HG02981 (cell line): Measurements from ENCODE around the gene NOTUM.

ENCODE experiments used
- ATAC-seq: cut with Tn5 transposase; IDR thresholded peaks from one replicate; pipeline ENCODE4 v1.9.1; 2021; ENCODE audit warnings: mild to moderate bottlenecking, moderate library complexity; ENCODE audit not compliant: unreplicated experiment

Gene NOTUM

DNA sequence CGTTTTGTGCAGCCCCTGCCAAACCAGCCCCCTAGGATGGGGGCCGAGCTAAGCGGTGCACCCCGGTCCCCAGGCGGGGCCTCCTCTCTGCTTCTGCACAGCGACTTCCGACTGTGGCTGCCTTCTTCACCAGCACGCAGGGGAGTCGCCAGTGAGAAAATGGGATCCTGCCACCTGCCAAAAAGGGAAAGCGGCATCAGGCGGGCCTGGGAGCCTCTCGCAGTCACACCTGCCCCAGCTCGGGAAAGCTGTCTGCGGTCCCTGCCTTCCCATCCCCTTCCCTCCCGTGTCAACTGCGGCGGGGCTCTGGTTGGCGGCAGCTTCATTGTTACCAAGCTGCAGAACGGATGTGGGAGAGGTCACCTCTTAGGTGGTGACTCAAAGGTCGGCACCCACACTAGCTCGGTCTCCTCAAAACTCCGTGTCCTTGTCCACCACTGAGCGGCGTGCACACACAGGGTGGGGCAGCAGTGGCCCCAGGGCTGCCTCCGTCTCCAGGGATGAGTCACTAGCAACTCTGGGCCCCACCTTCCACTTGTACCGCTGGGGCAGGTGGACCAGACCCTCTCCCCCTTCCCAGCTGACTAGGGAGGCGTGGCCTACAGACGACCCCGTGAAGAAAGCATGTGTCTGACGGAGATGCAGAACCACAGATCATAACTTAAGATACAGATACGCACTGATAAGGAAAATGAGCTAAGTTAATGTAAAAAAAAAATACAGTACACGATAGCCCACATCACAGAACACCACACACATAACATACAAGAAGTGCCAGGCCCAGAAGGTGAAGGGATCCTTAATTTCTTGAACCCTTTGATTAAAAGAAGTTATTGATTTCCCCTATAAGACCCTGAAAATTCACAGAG lies 48.3 kb downstream of the NOTUM start:
- no peak for ATAC-seq

DNA sequence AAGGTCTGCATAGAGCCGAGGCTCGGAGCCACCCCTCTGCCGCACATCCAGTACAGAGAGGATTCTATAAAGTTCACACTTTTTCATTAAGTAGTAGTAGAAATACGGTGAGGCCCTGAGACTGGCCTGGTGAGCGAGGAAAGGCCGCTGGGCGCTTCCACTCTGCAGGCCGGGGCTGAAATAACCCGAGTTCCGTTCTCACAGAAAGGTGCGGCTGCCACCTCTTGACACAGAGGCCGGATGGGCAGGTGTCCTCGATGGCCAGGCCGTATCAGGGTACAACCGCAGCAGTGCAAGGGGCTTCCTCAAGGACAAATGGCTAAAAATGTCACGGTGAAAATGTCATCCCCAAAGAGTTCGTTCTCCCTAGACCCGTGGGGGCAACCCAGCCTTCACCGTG lies 49.0 kb downstream of the NOTUM start:
- no peak for ATAC-seq

DNA sequence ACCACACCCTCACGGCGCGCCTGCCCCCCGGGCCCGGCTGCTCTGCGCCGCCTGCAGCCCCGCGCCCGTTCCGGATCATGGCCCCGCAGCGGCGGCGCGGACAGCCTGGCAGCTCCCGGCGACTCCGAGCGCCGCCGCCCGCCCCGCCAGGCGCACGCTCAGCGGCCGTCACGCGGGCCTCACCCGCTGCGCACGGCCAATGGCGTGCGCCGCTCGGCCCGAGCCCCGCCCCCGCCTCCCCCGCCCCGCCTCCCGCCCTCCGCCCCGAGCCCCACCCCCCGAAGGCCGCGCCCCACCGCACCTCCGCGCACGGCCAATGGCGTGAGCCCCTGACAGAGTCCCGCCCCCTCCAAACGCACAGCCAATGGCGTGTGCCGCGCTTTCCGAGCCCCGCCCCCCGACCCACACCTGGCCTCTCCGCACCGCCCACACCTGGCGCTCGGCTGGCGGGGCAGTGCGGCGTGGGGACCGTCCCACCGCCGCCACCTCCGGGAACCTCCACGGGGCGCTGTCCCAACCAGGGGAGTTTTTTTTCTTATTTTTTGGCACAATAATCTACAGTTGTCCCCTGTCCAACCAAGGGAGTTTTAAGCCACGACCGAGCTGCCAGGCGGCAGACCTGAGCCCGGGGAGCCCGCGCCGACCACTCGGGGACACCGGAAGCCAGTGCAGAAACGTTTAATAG lies 49.6 kb downstream of the NOTUM start, which contains the start of gene PCYT2:
Gene PCYT2, minus strand, starts transcription at position 123 of the 685 bp plus-strand sequence. Its CDS starts 44 bp downstream, at position 79.
- peak; percentile 74 for ATAC-seq

- ATAC-seq, result peak; percentile 25
Observed at GRCh38 chr17:81910840-81911276, 50.1 kb downstream of the NOTUM start.

- no peak for ATAC-seq
Observed at GRCh38 chr17:81909966-81910839, 50.8 kb downstream of the NOTUM start.

- no peak for ATAC-seq
Observed at GRCh38 chr17:81909231-81909630, 51.8 kb downstream of the NOTUM start.

DNA sequence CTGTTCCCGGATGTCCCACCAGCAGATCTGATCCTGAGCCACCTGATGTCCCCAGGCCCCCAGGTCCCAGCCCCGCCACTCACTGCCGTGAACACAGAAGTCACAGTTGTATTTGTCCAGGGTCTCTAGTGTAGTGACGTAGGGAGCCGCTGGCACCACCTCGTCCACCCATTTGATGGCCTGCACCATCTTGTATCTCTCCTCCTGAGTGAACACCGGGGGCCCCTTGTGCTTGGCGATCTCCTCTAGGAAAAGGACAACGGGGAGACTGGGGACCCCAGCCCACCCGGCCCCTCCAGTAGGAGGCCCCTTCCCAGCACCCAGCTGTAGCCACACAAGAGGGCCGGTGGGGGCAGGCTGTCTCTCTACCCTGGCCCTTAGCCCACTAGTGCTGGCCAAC lies 52.2 kb downstream of the NOTUM start:
- ATAC-seq, result no peak

- ATAC-seq, result no peak
Observed at GRCh38 chr17:81907219-81908145, 53.5 kb downstream of the NOTUM start.

- ATAC-seq, result no peak
Observed at GRCh38 chr17:81906476-81907218, 54.3 kb downstream of the NOTUM start.

DNA sequence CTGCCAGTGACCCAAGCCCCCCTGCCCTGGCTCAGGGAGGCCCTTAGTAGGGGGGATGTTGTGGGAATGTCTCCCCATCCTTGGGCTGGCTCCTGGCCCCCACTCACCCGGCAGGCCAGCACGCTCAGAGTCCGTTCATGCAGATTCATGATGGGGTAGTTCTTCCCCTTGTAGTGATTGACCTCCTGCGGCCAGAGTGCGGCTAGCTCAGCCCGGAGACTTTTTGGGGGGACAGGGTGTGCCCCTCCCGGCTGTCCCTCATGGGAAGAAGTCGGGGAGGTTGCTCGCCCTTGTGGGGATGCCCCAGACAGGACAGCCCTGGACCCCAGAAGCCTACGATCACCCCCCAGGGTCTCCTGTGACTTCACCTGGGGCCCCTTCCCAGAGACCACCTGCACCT lies 55.0 kb downstream of the NOTUM start:
- ATAC-seq, result no peak

- no peak for ATAC-seq
Observed at GRCh38 chr17:81905424-81905875, 55.5 kb downstream of the NOTUM start.

DNA sequence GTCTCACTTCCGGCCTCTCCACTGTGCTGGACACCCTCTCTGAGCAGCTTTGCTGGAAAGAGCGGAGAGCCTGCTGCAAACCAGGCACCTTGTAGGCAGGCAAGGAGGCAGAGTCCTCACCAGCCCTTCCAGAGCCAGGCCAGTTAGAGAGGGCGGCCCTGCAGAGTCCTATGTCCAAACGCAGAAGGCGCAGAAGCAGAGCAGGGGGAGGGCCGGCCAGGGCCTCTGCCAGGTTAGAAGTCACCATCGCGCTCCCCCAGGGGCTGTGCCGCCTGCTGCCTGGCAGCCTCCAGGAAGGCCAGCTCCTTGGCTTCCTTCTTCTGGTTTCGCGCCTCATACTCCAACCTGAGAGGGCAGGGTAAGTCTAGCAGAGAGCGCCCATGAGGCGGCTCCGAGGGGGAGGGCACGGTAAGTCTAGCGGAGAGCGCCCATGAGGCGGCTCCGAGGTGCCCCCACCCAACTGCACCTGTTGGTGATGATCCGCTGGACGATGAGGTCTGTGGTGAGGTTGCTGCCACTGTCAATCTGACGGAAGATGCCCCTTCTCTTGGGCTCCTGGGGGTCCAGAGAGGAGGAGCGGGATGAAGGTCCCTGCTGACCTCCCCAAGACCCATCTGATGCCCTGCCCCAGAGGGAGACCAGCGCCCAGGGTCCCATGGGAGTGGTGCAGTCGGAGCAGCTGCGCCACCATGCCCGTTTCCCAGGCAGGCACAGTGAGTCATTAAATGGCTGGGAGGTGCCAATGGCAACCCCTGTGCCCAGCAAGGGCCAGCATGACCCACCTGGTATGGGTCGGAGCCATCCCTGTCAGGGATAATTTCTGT lies 56.2 kb downstream of the NOTUM start:
- ATAC-seq, result no peak

- no peak for ATAC-seq
Observed at GRCh38 chr17:81903896-81904599, 56.9 kb downstream of the NOTUM start.

DNA sequence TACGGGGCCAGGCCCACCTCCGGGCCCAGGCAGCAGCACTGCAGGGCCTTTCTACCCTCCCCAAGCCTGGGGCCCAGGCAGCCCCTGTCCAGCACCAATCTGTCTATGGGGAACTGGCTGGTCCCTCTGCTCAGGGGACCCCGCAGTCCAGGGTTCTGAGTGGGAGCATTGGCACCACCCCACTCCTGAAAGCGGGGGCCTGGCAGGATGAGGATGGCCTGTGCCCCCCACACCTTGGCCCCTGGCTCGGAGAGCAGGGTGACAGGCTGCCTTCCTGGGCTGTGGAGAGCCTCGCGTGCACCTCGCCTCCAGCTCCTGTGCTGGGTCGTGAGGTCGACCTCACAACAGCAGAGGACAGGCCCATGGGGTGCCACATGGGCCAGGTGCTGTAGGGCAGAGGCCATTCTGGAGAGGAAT lies 57.6 kb downstream of the NOTUM start:
- ATAC-seq, result no peak

GRCh38 chr17:81902653-81903414 lies 58.2 kb downstream of the NOTUM start:
- no peak for ATAC-seq
